Activated CD4-positive, alpha-beta T cell treated with anti-CD3 and anti-CD28 coated beads, Interleukin-2, amount 10 ng/mL, durations not matched to agents 7 days and 5 days (primary cell): ENCODE data around the gene UBE2Q1. TPM values are rescaled to one million over a fixed set of nuclear protein-coding genes. Genes with fewer than 3 reads are reported as not detected.

Experiments used
- CTCF ChIA-PET: fragments of 350-600 bp; sonication (Branson Sonifier 250); formaldehyde crosslinking; loops from one replicate; lab custom pipeline; 2021; ENCODE audit warnings: antibody characterized with exemption; lab: Charles Lee
- POLR2A ChIA-PET: fragments of 350-600 bp; sonication (Branson Sonifier 250); formaldehyde crosslinking; loops from one replicate; lab custom pipeline; 2021; ENCODE audit warnings: antibody characterized with exemption; lab: Charles Lee
- DNase-seq: peaks from one replicate; pipeline ENCODE4 v3.0.0-alpha.2; 2020
- H3K27ac Mint-ChIP-seq: one replicate; pipeline ENCODE4 v1.8.0; 2021; ENCODE audit warnings: mild to moderate bottlenecking, moderate library complexity, mixed read lengths
- H3K27me3 Mint-ChIP-seq: one replicate; pipeline ENCODE4 v1.8.0; 2021; ENCODE audit warnings: mixed read lengths
- H3K36me3 Mint-ChIP-seq: one replicate; pipeline ENCODE4 v1.8.0; 2021; ENCODE audit warnings: low read depth, mixed read lengths
- H3K4me1 Mint-ChIP-seq: one replicate; pipeline ENCODE4 v1.8.0; 2021; ENCODE audit warnings: mixed read lengths
- H3K4me3 Mint-ChIP-seq: one replicate; pipeline ENCODE4 v1.8.0; 2021; ENCODE audit warnings: mild to moderate bottlenecking, moderate library complexity, mixed read lengths
- H3K9me3 Mint-ChIP-seq: one replicate; pipeline ENCODE4 v1.8.0; 2021; ENCODE audit warnings: mixed read lengths
- total RNA-seq, 2 experiments: library from RNA; stranded (reverse); gene quantifications; one replicate each; pipeline ENCODE4 v1.2.3, GENCODE V29; 2021

The UBE2Q1 gene
- total RNA-seq, 2 experiments from 2014 or later, result 106 to 131 TPM

GRCh38 chr1:154590756-154591155 lies 32.3 kb upstream of the UBE2Q1 start:
- Mint-ChIP-seq H3K4me1 (peaks cover 3% of the 10 kb centered on the region), H3K4me3 (no peak overlapping the region), H3K9me3 (no peaks in the 10 kb centered on the region), H3K36me3 (peaks cover 86% of the 10 kb centered on the region), H3K27me3 (no peaks in the 10 kb centered on the region), H3K27ac (no peak overlapping the region)
- CTCF ChIA-PET, result interaction anchor here (0.6 to 1.1 kb wide), 6 partner anchors 9 to 1374 kb away, joined by 3 to 4 read pairs (median 3); no protein-coding TSS in a partner anchor
- POLR2A ChIA-PET, result no interaction called here
- no peak for DNase-seq

GRCh38 chr1:154589780-154590179 lies 31.3 kb upstream of the UBE2Q1 start:
- no peak for DNase-seq
- Mint-ChIP-seq H3K36me3 (peaks cover 91% of the 10 kb centered on the region), H3K4me1 (peaks cover 3% of the 10 kb centered on the region), H3K27me3 (no peaks in the 10 kb centered on the region), H3K9me3 (no peaks in the 10 kb centered on the region), H3K27ac (no peak overlapping the region), H3K4me3 (no peak overlapping the region)
- CTCF ChIA-PET, result interaction anchor here (0.7 to 2.7 kb wide), 3 partner anchors 12 to 16 kb away, joined by 3 to 12 read pairs (median 4); no protein-coding TSS in a partner anchor
- POLR2A ChIA-PET, result interaction anchor here (0.7 kb wide), 1 partner anchor 9 kb away, joined by 3 read pairs; no protein-coding TSS in a partner anchor

GRCh38 chr1:154586641-154587040 lies 28.2 kb upstream of the UBE2Q1 start:
- Mint-ChIP-seq H3K4me3 (no peak overlapping the region), H3K27ac (no peak overlapping the region), H3K9me3 (no peaks in the 10 kb centered on the region), H3K4me1 (peaks cover 3% of the 10 kb centered on the region), H3K36me3 (peaks cover 95% of the 10 kb centered on the region), H3K27me3 (no peaks in the 10 kb centered on the region)
- DNase-seq, result no peak
- CTCF ChIA-PET, result interaction anchor here (0.9 kb wide), 1 partner anchor 9 kb away, joined by 3 read pairs; no protein-coding TSS in a partner anchor
- POLR2A ChIA-PET, result no interaction called here

- no peaks in the 10 kb centered on the region for H3K9me3 Mint-ChIP-seq
- ChIA-PET CTCF (interaction anchor here (0.9 kb wide), 1 partner anchor 9 kb away, joined by 3 read pairs; no protein-coding TSS in a partner anchor), POLR2A (no interaction called here)
- no peak overlapping the region for H3K27ac Mint-ChIP-seq
- no peak for DNase-seq
- peaks cover 3% of the 10 kb centered on the region for H3K4me1 Mint-ChIP-seq
- H3K36me3 Mint-ChIP-seq, result peaks cover 94% of the 10 kb centered on the region
- no peak overlapping the region for H3K4me3 Mint-ChIP-seq
- H3K27me3 Mint-ChIP-seq, result no peaks in the 10 kb centered on the region
These were observed 27.8 kb upstream of the UBE2Q1 start for GRCh38 chr1:154586231-154586630.

- POLR2A ChIA-PET, result no interaction called here
These were observed 26.0 kb upstream of the UBE2Q1 start for GRCh38 chr1:154584267-154584994.

GRCh38 chr1:154583773-154584172 lies 25.3 kb upstream of the UBE2Q1 start:
- Mint-ChIP-seq H3K9me3 (no peaks in the 10 kb centered on the region), H3K27ac (no peak overlapping the region), H3K27me3 (no peaks in the 10 kb centered on the region), H3K36me3 (peaks cover 91% of the 10 kb centered on the region), H3K4me1 (peaks cover 3% of the 10 kb centered on the region), H3K4me3 (no peak overlapping the region)
- POLR2A ChIA-PET, result interaction anchor here (0.6 kb wide), 1 partner anchor 208 kb away, joined by 3 read pairs; no protein-coding TSS in a partner anchor
- no peak for DNase-seq
- CTCF ChIA-PET, result interaction anchor here (1.6 kb wide), 1 partner anchor 22 kb away, joined by 6 read pairs; no protein-coding TSS in a partner anchor

More at GRCh38 chr1:154584267-154584994, 26.0 kb upstream of the UBE2Q1 start:
- Mint-ChIP-seq H3K27me3 (no peaks in the 10 kb centered on the region), H3K27ac (no peak overlapping the region), H3K36me3 (peaks cover 90% of the 10 kb centered on the region), H3K4me3 (no peak overlapping the region), H3K4me1 (peaks cover 3% of the 10 kb centered on the region), H3K9me3 (no peaks in the 10 kb centered on the region)
- no peak for DNase-seq
- CTCF ChIA-PET, result interaction anchor here (0.5 to 1.6 kb wide), 2 partner anchors 21 to 158 kb away, joined by 3 to 6 read pairs; no protein-coding TSS in a partner anchor

- Mint-ChIP-seq H3K27me3 (no peaks in the 10 kb centered on the region), H3K36me3 (peaks cover 86% of the 10 kb centered on the region), H3K4me3 (no peak overlapping the region), H3K27ac (no peak overlapping the region), H3K9me3 (no peaks in the 10 kb centered on the region), H3K4me1 (peaks cover 3% of the 10 kb centered on the region)
- CTCF ChIA-PET, result no interaction called here
- no peak for DNase-seq
- POLR2A ChIA-PET, result no interaction called here
These were observed 24.4 kb upstream of the UBE2Q1 start for GRCh38 chr1:154582885-154583284.

GRCh38 chr1:154581766-154582165 lies 23.3 kb upstream of the UBE2Q1 start:
- Mint-ChIP-seq H3K36me3 (peaks cover 75% of the 10 kb centered on the region), H3K27me3 (no peaks in the 10 kb centered on the region), H3K27ac (no peak overlapping the region), H3K4me1 (peaks cover 3% of the 10 kb centered on the region), H3K9me3 (no peaks in the 10 kb centered on the region), H3K4me3 (no peak overlapping the region)
- ChIA-PET POLR2A (no interaction called here), CTCF (interaction anchor here (0.5 to 1.9 kb wide), 4 partner anchors 14 to 358 kb away, joined by 3 to 6 read pairs (median 4); no protein-coding TSS in a partner anchor)
- DNase-seq, result no peak

- peaks cover 51% of the 10 kb centered on the region for H3K36me3 Mint-ChIP-seq
- no peak overlapping the region for H3K27ac Mint-ChIP-seq
- ChIA-PET POLR2A (interaction anchor here (0.6 kb wide), 1 partner anchor 16 kb away, joined by 3 read pairs; no protein-coding TSS in a partner anchor), CTCF (interaction anchor here (1.7 kb wide), 1 partner anchor 100 kb away, joined by 3 read pairs; no protein-coding TSS in a partner anchor)
- no peaks in the 10 kb centered on the region for H3K9me3 Mint-ChIP-seq
- DNase-seq, result no peak
- H3K4me3 Mint-ChIP-seq, result no peak overlapping the region
- H3K27me3 Mint-ChIP-seq, result no peaks in the 10 kb centered on the region
- peaks cover 3% of the 10 kb centered on the region for H3K4me1 Mint-ChIP-seq
These were observed 20.9 kb upstream of the UBE2Q1 start for GRCh38 chr1:154579374-154579773.

- Mint-ChIP-seq H3K27ac (no peak overlapping the region), H3K4me1 (no peaks in the 10 kb centered on the region), H3K4me3 (no peak overlapping the region), H3K36me3 (peaks cover 37% of the 10 kb centered on the region), H3K9me3 (no peaks in the 10 kb centered on the region), H3K27me3 (peaks cover 2% of the 10 kb centered on the region)
- DNase-seq, result no peak
- ChIA-PET POLR2A (no interaction called here), CTCF (interaction anchor here (1.5 to 2.8 kb wide), 3 partner anchors 11 to 99 kb away, joined by 3 to 12 read pairs (median 4); no protein-coding TSS in a partner anchor)
These were observed 19.6 kb upstream of the UBE2Q1 start for GRCh38 chr1:154578058-154578418.

- H3K27ac Mint-ChIP-seq, result no peak overlapping the region
- no peaks in the 10 kb centered on the region for H3K4me1 Mint-ChIP-seq
- CTCF ChIA-PET, result interaction anchor here (1.0 to 2.8 kb wide), 4 partner anchors 11 to 98 kb away, joined by 3 to 12 read pairs (median 5); no protein-coding TSS in a partner anchor
These were observed 19.0 kb upstream of the UBE2Q1 start for GRCh38 chr1:154577346-154578057.

GRCh38 chr1:154575951-154576566 lies 17.6 kb upstream of the UBE2Q1 start:
- Mint-ChIP-seq H3K27me3 (peaks cover 2% of the 10 kb centered on the region), H3K27ac (peak overlapping the region; percentile 10), H3K4me1 (no peaks in the 10 kb centered on the region), H3K4me3 (no peak overlapping the region), H3K9me3 (no peaks in the 10 kb centered on the region), H3K36me3 (peaks cover 21% of the 10 kb centered on the region)
- no peak for DNase-seq
- ChIA-PET CTCF (interaction anchor here (0.6 to 2.8 kb wide), 2 partner anchors 13 to 282 kb away, joined by 5 to 12 read pairs; no protein-coding TSS in a partner anchor), POLR2A (no interaction called here)

More at GRCh38 chr1:154577346-154578057, 19.0 kb upstream of the UBE2Q1 start:
- no peak for DNase-seq
- no peaks in the 10 kb centered on the region for H3K9me3 Mint-ChIP-seq
- H3K36me3 Mint-ChIP-seq, result peaks cover 35% of the 10 kb centered on the region
- POLR2A ChIA-PET, result no interaction called here
- H3K27me3 Mint-ChIP-seq, result peaks cover 2% of the 10 kb centered on the region
- no peak overlapping the region for H3K4me3 Mint-ChIP-seq
